ENCODE measurements around the gene ENDOU. TPM values are rescaled to one million over a fixed set of nuclear protein-coding genes. Genes with fewer than 3 reads are reported as not detected.

ENDOU gene
- total RNA-seq, 3 donors from 2014 or later, result 0.98 to 1.4 (median 1.0) TPM

- TF ChIP-seq, protein P1, sequence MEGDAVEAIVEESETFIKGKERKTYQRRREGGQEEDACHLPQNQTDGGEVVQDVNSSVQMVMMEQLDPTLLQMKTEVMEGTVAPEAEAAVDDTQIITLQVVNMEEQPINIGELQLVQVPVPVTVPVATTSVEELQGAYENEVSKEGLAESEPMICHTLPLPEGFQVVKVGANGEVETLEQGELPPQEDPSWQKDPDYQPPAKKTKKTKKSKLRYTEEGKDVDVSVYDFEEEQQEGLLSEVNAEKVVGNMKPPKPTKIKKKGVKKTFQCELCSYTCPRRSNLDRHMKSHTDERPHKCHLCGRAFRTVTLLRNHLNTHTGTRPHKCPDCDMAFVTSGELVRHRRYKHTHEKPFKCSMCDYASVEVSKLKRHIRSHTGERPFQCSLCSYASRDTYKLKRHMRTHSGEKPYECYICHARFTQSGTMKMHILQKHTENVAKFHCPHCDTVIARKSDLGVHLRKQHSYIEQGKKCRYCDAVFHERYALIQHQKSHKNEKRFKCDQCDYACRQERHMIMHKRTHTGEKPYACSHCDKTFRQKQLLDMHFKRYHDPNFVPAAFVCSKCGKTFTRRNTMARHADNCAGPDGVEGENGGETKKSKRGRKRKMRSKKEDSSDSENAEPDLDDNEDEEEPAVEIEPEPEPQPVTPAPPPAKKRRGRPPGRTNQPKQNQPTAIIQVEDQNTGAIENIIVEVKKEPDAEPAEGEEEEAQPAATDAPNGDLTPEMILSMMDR (IDR thresholded peaks at IDR 0.05), result no peak
- TF ChIP-seq POLR2AphosphoS5 (IDR thresholded peaks at IDR 0.05), result no peak
- no peak for TF ChIP-seq POLR2A (IDR thresholded peaks at IDR 0.05)
- peak overlapping the region in 1 of 2 donors; percentile 86 for H3K27ac ChIP-seq
Measured at GRCh38 chr12:47739297-47739696, 14.0 kb upstream of the ENDOU start.

GRCh38 chr12:47737936-47738594, 12.8 kb upstream of the ENDOU start:
- Histone ChIP-seq H3K36me3 (no peaks in the 10 kb centered on the region), H3K9me3 (no peaks in the 10 kb centered on the region), H3K27ac (peak overlapping the region; percentile 54 to 86), H3K27me3 (no peaks in the 10 kb centered on the region), H3K4me1 (peaks cover 13 to 29% of the 10 kb centered on the region in 2 donors), H3K4me3 (no peak overlapping the region)
- no peak for TF ChIP-seq POLR2A (IDR thresholded peaks at IDR 0.05)
- no peak for TF ChIP-seq POLR2AphosphoS5 (IDR thresholded peaks at IDR 0.05)
- intact Hi-C loops (cut with DNase I; ENCODE audit: low total_unique reads), result no loop called here
- DNase-seq (ENCODE audit: low spot score in 2 of 2), result no peak

More at GRCh38 chr12:47739297-47739696, 14.0 kb upstream of the ENDOU start:
- Histone ChIP-seq H3K36me3 (no peaks in the 10 kb centered on the region), H3K9me3 (no peaks in the 10 kb centered on the region), H3K4me1 (peaks cover 13 to 29% of the 10 kb centered on the region in 2 donors), H3K4me3 (no peak overlapping the region), H3K27me3 (no peaks in the 10 kb centered on the region)
- DNase-seq (ENCODE audit: low spot score in 2 of 2), result no peak
- intact Hi-C loops (cut with DNase I; ENCODE audit: low total_unique reads), result no loop called here

DNA sequence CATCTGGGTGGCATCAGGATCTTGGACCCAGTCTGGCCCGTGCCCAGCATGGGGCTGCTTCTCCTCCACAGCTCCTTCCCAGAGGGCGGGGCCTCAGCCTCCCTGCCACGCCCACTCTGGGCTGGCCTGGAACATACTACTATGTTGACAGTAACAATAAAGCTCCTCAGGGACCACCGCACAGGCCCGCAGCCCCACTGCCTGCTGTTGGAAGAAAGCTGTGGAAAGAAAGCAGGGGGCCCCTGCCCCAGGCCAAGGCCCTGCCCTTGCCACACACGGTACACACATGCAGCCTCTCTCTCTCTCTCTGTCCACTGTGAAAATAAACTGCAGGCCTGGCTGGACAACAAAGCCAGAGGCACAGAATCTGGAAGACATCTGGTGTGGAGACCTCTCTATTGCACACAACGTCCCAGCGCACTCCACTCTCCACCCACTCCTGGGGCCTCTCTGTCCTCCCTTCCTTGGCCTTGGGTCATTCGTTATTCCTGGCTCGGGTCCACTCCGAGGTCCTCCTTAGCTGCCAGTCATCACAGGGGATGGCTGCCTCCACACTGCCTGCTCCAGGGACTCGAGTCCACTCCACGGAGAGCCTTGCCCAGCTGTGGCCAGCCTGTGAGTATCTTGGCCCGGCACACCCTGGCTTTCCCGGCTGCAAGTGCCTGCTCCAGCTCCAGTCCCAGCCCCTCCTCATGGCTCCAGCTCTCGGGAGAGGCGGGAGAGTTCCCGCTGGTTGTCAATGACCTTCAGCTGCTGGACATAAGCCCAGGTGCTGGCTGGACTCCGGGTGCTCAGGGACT, 11.8 kb upstream of the ENDOU start:
- Histone ChIP-seq H3K4me3 (peak overlapping the region in 2 of 3 donors; percentile 0 to 38), H3K4me1 (peaks cover 13 to 29% of the 10 kb centered on the region in 2 donors), H3K9me3 (no peaks in the 10 kb centered on the region), H3K36me3 (no peaks in the 10 kb centered on the region), H3K27me3 (no peaks in the 10 kb centered on the region), H3K27ac (peak overlapping the region; percentile 54 to 86)
- DNase-seq (ENCODE audit: low spot score in 2 of 2), result peak in 1 of 2 donors; percentile 70
- TF ChIP-seq, protein P1 (IDR thresholded peaks at IDR 0.05), result peak in 1 of 3 donors; percentile 4
- no peak for TF ChIP-seq POLR2A (IDR thresholded peaks at IDR 0.05)
- peak in 2 of 3 donors; percentile 63 to 77 for TF ChIP-seq POLR2AphosphoS5 (IDR thresholded peaks at IDR 0.05)
- intact Hi-C loops (cut with DNase I; ENCODE audit: low total_unique reads), result no loop called here

- no peaks in the 10 kb centered on the region for H3K36me3 ChIP-seq
- H3K27me3 ChIP-seq, result no peaks in the 10 kb centered on the region
- no peak for DNase-seq (ENCODE audit: low spot score in 2 of 2)
- no peaks in the 10 kb centered on the region for H3K9me3 ChIP-seq
- H3K27ac ChIP-seq, result peak overlapping the region; percentile 54 to 86
- H3K4me1 ChIP-seq, result peaks cover 13 to 21% of the 10 kb centered on the region in 2 donors
- TF ChIP-seq, protein P1 (IDR thresholded peaks at IDR 0.05), result no peak
- TF ChIP-seq POLR2A (IDR thresholded peaks at IDR 0.05) (no peak), POLR2AphosphoS5 (IDR thresholded peaks at IDR 0.05) (no peak)
- no peak overlapping the region for H3K4me3 ChIP-seq
- intact Hi-C loops (cut with DNase I; ENCODE audit: low total_unique reads), result no loop called here
Measured at GRCh38 chr12:47736216-47736615, 10.9 kb upstream of the ENDOU start.

DNA sequence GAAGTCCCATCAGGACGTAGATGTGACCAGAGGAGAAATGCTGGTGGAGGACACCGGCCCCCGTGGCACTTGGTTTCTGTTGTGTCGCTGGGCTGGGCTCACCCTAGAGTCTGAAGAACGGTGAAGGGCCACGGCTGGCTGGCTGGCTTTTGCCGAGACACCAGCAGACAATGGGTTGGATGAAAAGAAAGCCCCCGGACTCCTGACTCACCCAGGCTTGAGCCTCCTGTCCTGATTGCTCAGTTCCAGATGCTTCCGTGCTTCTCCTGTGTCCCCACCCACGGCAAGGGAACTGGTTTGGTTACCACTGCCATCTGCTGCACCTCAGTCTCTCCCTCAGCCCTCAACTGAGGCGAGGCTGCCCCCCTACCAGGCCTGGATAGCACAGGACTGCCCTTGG, 10.4 kb upstream of the ENDOU start:
- Histone ChIP-seq H3K4me1 (peaks cover 13 to 20% of the 10 kb centered on the region in 2 donors), H3K27me3 (no peaks in the 10 kb centered on the region), H3K4me3 (no peak overlapping the region), H3K9me3 (no peaks in the 10 kb centered on the region), H3K36me3 (no peaks in the 10 kb centered on the region), H3K27ac (peak overlapping the region; percentile 54 to 86)
- no peak for DNase-seq (ENCODE audit: low spot score in 2 of 2)
- intact Hi-C loops (cut with DNase I; ENCODE audit: low total_unique reads), result no loop called here
- TF ChIP-seq POLR2A (IDR thresholded peaks at IDR 0.05) (no peak), POLR2AphosphoS5 (IDR thresholded peaks at IDR 0.05) (no peak)
- TF ChIP-seq, protein P1 (IDR thresholded peaks at IDR 0.05), result no peak
